ENCODE measurements around the gene WWOX. TPM values are rescaled to one million over a fixed set of nuclear protein-coding genes. Genes with fewer than 3 reads are reported as not detected.

The WWOX gene
- total RNA-seq, 1 donor, result 8.2 TPM

- H3K4me3 ChIP-seq (ENCODE audit: low read depth, low read length), result no peak overlapping the region
- TF ChIP-seq CTCF (IDR thresholded peaks at IDR 0.05; ENCODE audit: insufficient read depth, low read depth, low read length), result no peak
- DNase-seq (ENCODE audit: low read depth), result no peak
Measured at GRCh38 chr16:79013930-79014660, 914.6 kb downstream of the WWOX start.

GRCh38 chr16:79018650-79019429, 919.4 kb downstream of the WWOX start:
- TF ChIP-seq CTCF (IDR thresholded peaks at IDR 0.05; ENCODE audit: insufficient read depth, low read depth, low read length), result no peak
- DNase-seq (ENCODE audit: low read depth), result no peak
- H3K4me3 ChIP-seq (ENCODE audit: low read depth, low read length), result no peak overlapping the region

GRCh38 chr16:79019431-79019830, 920.0 kb downstream of the WWOX start:
- DNase-seq (ENCODE audit: low read depth), result no peak
- no peak overlapping the region for H3K4me3 ChIP-seq (ENCODE audit: low read depth, low read length)
- TF ChIP-seq CTCF (IDR thresholded peaks at IDR 0.05; ENCODE audit: insufficient read depth, low read depth, low read length), result no peak

GRCh38 chr16:79021991-79022630, 922.7 kb downstream of the WWOX start:
- no peak overlapping the region for H3K4me3 ChIP-seq (ENCODE audit: low read depth, low read length)
- no peak for DNase-seq (ENCODE audit: low read depth)
- no peak for TF ChIP-seq CTCF (IDR thresholded peaks at IDR 0.05; ENCODE audit: insufficient read depth, low read depth, low read length)

- H3K4me3 ChIP-seq (ENCODE audit: low read depth, low read length), result no peak overlapping the region
- no peak for TF ChIP-seq CTCF (IDR thresholded peaks at IDR 0.05; ENCODE audit: insufficient read depth, low read depth, low read length)
- DNase-seq (ENCODE audit: low read depth), result no peak
Measured at GRCh38 chr16:79026117-79026516, 926.7 kb downstream of the WWOX start.

- DNase-seq (ENCODE audit: low read depth), result no peak
- H3K4me3 ChIP-seq (ENCODE audit: low read depth, low read length), result no peak overlapping the region
- TF ChIP-seq CTCF (IDR thresholded peaks at IDR 0.05; ENCODE audit: insufficient read depth, low read depth, low read length), result no peak
Measured at GRCh38 chr16:79036541-79036940, 937.1 kb downstream of the WWOX start.
